Measurements from ENCODE around the gene NAA25.
"Not testable (repeated sequence)": the region's sequence is repeated elsewhere in the genome, so short reads cannot be mapped to it uniquely, and the experiment has no call there.

NAA25 gene

DNA sequence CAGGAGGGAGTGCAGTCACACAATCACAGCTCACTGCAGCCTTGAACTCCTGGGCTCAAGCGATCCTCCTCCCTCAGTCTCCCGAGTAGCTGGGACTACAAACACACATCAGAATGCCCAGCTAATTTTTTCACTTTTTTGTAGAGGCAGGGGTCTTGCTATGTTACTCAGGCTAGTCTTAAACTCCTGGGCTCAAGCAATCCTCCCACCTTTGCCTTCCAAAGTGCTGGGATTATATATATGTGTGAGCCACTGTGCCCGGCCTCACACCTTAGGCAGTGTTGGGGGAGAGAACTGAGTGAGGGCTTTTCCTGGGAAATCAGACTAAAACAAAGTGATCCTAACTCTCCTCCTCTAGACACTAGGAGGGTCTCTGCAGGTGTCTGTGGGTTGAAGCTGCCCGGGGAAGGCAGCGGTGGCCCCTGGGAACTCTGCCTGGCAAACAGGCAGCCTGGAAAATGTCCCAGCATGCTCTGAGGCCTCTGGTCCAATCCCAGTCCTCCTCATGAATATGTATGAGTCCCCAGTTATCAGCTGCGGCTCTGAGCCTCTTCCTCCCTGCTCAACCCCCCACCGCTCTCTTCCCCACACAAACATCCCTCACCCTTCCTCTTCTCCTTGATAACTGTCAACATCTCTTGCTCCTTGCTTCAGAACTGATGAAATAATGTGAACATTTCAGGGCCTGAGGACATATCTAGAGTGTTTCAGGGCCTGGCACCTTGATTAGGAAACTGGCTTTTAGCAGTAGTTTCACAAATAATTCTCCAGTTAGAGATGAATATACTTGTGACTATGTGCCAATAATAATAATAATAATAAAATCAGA is 7.9 kb upstream of the NAA25 start:
- DNase-seq, result peak; percentile 56

DNA sequence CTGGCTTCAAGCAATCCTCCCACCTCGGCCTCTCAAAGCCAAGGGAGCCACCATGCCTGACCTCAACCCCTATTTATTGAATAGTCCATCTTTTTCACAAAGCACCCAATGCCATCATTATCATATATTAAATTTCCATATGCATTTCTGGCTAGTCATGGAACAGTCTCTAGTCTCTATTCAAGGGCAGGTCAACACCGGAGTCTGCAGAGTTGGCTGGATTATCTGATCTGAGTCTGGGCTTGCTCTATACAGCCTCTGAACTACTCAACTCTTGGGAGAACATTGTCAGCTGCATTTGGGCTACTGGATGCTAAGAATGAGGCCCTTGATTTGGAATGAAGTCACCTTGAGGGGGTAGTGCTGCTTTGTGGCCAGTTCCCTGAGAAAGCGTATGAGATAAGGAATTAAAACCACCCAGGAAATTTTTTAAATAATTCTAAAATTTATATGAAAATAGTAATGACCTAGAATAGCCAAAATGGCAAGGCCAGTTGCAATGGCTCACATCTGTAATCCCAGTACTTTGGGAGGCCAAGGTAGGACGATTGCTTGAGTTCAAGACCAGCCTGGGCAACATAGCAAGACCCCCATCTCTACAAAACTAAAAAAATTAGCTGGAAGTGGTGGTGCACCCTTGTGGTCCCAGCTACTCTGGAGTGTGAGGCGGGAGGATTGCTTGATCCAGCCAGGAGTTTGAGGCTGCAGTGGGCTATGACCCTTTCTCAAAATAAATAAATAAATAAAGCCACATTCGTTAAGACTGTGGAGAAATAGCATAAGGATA is 6.9 kb upstream of the NAA25 start:
- DNase-seq, result no peak

DNA sequence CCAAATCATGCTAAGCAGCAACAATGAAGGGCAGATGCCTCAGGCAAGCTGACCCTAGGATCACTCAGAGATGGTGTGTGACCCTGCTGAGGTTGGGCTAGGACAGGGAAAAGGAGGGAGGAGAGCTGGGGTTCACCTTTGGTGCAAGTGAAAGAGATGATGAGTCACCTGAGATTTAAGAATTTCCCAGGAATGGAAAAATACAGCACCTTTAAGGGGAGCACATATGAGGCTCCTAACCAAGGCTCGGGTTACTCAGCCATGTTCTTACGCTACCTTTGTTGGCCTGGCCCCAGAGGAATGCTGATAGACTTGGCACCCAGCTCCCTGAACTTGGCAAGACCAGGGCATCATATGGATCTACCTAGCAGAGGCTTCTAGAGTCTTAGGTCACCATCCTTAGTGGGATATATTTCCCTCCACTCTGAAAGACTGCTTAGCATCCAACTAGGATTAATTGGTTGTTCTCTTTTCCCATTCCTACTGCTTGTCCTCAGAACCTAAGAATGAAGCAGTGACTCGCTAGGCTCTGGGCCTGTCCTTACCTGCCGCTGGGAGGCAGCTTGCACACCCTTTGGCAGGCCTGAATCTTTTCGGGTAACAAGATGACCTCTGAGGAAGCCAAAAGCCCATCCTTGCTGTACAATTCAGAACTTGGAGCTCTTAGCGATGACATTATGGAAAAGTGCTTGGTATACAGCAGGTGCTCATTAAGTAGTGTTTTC is 4.0 kb upstream of the NAA25 start:
- DNase-seq, result no peak

DNA sequence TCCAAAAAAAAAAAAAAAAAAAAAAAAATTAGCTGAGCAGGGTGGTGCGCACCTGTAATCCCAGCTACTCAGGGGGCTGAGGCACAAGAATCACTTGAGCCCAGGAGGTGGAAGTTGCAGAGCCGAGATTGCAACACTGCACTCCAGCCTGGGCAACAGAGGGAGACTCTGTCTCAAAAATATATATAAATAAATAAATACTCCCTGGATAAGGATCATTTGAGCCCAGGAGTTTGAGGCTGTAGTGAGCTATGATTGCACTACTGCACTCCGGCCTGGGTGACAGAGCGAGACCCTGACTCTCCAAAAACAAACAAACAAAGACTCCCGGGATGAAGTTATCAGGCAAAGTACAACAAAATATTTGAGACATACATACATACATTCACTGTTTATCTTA is 3.3 kb upstream of the NAA25 start:
- no peak for DNase-seq

DNA sequence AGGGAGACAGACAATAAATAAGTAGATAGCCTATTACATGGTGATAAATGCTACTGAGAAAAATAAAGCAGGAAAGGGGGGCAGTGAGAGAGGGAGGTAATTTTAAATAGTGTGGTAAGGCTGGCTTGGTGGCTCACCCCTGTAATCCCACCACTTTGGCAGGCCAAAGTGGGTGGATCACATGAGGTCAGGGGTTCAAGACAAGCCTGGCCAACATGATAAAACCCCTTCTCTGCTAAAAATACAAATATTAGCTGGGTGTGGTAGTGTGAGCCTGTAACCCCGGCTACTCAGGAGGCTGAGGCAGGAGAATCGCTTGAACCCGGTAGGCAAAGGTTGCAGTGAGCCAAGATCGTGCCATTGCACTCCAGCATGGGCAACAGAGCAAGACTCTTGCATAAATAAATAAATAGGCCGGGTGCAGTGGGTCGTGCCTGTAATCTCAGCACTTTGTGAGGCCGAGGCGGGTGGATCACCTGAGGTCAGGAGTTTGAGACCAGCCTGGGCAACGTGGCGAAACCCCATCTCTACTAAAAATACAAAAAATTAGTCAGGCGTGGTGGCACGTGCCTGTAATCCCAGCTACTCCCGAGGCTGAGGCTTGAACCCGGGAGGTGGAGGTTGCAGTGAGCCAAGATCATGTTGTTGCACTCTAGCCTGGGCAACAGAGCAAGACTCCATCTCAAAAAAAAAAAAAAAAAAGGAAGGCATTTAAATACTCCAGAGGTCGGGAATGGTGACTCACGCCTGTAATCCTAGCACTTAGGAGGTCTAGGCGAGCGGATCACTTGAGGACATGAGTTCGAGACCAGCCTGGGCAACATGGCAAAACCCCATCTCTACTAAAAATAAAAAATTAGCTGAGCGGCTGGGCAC is 2.4 kb upstream of the NAA25 start:
- DNase-seq, result not testable (repeated sequence)

DNA sequence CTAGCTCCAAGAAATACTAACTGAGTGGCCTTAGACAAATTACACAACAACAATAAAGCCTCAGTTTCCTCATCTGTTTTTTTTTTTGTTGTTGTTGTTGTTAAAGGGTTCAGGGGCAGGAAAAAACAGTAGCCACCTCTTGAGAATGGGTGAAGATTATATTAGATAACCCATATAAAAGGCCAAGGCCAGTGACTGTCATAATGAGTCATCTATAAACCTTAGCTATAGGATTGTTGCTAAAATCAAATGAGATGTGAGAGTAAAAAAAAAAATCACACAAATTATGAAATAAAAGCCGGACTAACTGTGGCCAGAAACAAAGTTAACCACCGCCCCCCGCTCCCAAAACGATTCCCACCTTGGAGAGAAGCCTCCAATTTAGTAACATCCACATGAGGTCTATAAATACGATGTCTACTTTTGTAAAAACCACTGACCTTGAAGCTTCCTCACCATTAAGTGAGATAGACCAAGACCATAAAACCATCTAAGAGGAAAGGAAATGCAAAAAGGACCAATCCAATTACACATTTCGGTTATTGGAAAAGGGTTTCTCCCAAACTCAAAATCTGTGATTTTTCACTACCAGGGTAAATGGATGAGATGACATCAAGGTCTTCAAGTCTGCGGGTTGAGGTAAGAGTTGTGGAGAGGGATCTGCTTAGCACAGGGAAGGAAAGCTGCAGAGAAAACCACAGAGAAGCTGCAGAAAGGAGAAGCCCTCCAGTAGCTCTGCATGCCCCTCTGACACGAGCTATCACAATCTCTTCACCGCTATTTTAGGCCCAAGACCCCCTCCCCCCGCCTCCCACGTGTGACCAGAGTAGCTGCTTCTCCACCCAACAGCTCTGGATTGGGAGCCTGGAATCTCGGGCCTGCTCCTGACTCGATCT is 1.0 kb downstream of the NAA25 start:
- no peak for DNase-seq

DNA sequence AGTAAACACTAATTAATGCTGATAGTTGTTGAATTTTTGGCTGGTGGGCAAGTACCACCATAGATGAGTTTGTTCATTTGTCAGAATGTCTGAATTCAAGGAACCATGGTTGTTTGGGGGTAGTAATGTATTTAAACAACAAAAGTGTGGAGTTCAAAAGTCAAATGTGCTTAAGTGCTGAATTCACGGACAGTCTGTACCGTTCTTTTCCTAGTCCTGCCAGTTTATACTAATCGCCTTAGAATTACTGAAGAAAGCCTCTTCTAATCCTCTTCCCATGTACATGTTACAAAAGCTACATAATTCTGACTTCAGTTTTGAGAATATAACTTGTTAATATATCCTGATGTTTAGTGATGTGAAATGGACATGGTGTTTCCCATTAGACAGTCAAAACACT is 2.7 kb downstream of the NAA25 start:
- DNase-seq, result no peak

DNA sequence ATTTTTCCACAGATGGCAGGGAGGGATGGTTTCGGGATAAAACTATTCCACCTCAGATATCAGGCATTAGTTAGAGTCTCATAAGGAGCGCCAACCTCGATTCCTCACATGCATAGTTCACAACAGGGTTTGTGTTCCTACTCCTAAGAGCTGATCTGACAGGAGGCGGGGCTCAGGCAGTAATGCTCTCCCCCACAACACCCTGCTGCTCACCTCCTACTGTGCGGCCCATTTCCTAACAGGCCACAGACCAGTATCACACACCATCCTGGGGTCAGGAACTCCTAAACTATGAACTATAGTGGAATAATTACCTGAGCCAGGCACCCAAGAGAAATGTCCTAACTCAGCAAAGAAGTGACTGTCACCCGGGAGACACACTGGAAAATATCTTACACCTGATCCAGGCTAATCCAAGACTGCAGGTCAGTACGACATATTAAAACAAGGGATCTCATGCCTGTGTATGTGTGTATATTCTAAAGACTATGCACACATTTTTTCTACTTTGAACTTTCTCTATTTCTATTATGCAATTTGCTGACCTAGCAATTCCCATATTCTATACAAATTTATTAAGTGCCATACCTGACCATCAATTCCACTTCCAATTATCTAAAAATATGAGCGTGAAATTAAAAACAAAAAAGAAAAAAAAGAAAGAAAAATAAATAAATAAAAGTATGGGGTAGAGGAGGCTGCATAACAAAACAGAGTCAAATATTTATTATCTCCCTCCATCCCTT is 4.7 kb downstream of the NAA25 start:
- DNase-seq, result no peak

DNA sequence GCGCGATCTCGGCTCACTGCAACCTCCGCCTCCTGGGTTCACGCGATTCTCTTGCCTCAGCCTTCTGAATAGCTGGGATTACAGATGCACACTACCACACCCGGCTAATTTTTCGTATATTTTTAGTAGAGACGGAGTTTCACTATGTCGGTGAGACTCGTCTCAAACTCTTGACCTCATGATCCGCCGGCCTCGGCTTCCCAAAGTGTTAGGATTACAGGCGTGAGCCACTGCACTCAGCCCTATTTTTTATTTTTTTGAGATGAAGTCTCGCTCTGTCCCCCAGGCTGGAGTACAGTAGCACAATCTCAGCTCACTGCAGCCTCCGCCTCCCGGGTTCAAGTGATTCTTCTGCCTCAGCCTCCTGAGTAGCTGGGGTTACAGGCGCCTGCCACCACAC is 5.8 kb downstream of the NAA25 start:
- DNase-seq, result not testable (repeated sequence)

DNA sequence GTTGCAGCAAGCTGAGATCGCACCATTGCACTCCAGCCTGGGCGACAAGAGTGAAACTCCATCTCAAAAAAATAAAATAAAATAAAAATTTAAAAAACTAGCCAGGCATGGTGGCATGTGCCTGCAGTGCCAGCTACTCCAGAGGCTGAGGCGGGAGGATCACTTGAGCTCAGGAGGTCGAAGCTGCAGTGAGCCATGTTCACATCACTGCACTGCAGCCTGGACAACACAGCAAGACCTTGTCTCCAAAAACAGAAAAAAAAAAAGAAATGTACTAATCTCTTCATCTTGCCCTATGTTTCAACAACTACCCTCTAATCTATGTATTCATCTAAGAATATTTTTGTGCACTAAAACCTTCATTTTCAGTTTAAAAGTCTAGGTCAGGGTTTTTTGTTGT is 6.5 kb downstream of the NAA25 start:
- no peak for DNase-seq

DNA sequence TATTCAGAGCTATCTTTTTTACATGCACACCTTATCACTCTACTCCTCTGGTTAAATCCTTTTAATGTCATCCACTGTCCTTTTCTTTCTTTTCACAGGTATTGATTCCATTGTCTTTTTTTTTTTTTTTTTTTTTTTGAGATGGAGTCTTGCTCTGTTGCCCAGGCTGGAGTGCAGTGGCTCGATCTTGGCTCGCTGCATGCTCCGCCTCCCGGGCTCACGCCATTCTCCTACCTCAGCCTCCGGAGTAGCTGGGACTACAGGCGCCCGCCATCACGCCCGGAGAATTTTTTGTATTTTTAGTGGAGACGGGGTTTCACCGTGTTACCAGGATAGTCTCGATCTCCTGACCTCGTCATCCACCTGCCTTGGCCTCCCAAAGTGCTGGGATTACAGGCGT is 8.1 kb downstream of the NAA25 start:
- not testable (repeated sequence) for DNase-seq

DNA sequence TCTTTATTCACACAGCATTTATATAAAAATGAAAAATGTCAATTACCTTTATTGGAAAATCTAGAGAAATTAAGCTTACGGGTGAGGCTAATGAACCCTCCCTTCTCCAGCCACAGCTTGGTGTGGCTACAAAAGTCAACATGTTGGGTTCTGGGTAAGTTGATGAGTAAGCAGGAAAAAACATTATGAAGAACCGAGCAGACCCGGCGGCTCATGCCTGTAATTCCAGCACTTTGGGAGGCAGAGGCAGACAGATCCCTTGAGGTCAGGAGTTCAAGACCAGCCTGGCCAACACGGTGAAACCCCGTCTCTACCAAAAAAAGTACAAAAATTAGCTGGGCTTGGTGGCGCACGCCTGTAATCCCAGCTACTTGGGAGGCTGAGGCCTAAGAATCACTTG is 10.9 kb downstream of the NAA25 start:
- DNase-seq, result no peak

DNA sequence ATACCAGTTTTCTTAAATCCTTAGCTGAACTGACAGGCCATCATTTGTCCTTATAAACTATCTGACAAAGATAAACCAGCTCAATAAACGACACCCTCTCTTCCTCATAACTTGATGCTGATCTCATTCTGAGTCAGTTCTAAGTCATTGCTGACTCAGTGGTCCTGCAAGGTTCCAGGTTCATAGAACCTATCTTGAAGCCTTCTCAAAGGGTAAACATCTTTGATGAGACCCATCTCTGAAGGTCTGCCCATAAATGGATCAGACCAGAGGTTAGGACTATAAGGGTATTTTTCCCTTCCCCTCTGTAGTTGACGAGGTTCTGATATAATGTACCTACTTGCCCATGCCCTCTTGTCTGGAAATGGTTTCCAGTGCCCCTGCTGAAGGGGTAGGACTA is 11.9 kb downstream of the NAA25 start:
- no peak for DNase-seq

DNA sequence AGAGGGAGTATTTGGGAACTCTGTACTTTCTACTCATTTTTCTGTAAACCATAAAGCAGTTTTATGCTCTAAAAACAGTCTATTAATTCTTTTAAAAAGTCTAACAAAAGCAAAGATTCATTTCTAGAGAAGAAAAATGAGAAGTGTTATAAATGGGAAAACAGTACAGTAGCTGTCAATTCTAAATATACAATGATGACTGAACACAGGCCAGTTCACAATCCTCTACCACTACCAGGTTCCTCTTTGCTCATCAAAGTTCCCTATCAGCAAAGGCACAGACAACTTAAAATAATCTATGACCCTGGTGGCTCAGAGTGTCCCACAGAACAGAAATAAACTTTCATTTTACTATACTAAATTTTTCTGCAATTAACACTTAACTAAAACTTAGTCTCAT is 12.5 kb downstream of the NAA25 start:
- no peak for DNase-seq

DNA sequence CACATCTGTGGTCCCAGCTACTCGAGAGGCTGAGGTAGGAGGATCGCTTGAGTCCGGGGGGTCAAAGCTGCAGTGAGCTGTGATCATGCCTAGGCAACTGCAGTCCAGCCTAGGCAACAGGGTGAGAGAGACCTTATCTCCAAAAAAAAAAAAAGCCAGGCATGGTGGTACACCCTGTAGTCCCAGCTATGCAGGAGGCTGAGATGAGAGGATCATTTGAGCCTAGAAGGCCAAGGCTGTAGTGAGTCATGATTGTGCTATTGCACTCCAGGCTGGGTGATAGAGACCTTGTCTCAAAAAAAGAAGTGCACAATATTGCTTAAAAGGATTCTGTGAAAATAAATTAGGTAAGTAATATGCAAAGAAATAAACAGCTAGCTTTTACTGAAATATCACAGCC is 17.0 kb downstream of the NAA25 start:
- no peak for DNase-seq

DNA sequence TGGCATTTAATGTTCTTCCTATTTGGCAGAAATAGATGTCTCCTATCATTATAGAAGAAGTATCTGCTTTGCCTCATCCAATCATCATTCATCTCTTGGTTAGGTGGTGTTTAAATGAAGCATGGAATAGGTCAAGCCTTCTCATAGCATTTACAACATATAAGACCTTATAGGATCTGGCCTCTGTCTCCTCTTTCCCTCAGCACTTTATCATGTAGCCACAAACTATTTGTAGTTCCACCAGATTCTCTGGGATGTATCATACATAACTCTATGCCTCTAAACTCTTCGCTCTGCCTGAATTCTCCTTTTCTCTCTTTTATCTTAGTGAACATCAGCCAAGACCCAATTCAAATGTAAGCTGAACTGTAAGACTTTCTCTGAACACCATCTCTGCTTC is 20.7 kb downstream of the NAA25 start:
- DNase-seq, result no peak

DNA sequence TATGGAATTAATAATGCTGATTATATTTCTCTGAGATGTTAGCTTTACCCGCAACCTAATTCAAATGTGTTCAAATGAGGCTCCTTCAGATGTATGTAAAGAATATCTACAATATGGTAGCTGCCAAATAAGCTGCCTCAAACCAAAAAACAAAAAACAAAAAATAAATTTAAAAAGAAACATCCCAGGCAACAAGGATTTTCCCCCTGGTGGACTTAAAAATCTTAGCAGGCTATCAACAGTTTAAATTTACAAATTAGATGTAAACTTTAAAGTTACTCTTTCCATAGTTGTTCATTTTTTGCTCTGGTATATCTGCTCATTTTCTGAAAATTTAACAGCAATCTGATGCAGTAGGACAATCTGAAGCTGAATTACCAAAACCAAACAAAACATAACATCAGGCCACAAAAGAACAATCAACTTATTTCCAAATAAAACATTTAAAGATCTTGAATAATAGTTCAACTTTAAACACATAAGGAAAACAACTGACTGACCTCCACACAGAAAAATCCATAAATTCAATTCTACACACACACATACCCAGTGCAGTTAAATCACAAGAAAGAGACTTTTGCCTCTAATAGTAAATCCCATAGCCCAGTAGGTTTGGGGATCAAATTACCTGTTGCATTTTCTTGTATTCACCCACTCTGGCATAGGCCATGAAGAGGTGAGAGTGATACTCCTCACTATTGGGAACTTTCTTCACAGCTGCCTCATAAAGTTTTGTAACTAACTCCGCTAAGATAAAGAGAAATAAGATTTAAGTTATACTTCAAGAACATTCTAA is 21.3 kb downstream of the NAA25 start:
- DNase-seq, result no peak

DNA sequence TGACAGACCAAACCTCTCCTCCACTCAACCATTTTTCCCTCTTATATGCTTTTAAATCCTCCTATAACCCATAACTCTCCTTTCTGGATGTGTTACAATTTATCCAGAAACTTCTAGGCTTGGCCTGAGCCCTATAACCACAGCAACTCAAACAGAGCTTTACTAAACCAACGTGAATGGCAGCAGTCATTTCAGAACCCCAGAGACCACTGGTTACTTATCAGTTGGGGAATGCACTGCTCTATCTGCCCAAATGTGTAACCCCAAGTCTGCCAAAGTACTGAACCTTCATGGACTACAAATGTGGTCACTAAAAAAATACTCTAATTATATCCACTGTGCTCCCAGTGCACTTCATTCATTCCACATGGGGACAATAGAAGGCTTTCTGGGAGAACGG is 42.0 kb downstream of the NAA25 start:
- DNase-seq, result no peak

DNA sequence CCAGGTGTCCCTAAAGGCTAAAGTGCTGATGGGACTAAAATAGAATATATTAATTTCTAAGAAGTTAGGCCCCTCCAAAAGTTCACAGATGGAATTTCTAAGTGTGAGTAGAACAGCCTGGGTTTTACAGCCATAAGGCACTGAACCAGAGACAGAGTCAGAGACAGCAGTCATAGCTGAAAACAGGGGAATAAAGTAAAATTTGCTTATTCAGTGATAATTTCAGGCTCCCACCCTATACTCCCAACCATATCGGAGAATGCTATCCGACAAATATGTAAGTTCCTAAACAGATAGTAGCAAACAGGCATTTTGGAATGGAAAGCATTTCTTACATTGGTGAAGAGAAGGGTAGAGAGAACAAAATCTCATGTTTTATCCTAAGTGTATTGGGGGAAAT is 45.3 kb downstream of the NAA25 start:
- DNase-seq, result no peak

DNA sequence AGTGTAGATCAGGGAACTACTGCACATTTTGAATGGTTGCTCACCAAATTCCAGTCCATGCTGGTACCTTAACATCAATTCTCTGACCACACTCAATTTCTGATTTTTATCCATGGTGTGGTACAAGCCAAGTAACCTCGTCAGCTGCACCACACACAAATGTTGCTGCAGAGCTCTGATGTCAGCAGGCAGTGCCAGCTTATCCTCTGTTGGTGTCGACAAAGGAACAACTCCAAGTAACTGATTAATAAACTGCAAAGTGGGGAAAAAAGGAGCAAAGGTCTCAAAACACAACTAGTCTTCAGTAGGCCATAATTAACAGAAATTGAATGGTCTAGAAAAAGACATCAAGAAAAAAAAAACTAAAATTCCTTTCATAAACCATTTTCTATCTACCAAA is 47.4 kb downstream of the NAA25 start:
- no peak for DNase-seq
